ENCODE results near the gene JARID2.

DNA sequence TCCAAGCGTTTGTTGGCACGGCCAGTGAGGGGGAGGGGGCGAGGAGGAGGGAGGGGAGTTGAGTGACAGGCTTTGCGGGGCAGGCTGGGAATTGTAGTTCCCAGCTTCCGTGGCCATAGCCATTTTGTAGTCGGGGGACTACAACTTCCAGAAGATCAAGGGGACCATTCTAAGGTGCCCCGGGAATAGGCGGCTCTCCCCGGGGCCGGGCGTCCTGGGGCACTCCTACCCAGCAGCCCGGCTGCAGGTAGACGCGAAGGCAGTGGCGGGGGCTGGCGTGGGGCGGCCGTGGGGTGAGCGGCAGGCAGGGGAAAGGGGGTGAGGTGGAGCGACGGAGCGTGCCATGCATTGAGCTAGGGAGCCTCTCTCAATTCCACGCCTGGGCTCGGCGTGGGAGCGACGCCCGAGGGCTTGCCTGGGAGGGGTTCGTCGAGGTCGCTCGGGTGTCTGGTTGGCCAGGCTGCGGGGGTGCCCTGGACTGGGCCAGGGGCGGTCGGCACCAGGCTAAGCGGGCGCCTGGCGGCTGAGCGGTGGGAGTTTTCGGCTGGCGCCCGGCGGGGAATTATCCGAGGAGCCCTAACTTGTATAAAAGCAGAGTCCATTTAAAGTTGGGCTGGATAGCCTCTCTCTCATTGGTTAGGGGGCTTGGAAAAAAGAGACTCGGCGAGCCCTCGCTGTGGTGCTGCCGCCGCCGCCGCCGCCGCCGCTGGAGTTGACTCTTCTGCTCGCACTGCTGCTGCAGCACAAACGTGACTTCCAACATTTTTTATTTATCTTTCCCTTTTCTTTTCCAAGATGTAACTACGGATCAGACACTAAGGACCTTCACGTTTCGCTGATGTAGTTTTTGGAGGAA lies at the start of gene JARID2:
- TF ChIP-seq, protein P1, sequence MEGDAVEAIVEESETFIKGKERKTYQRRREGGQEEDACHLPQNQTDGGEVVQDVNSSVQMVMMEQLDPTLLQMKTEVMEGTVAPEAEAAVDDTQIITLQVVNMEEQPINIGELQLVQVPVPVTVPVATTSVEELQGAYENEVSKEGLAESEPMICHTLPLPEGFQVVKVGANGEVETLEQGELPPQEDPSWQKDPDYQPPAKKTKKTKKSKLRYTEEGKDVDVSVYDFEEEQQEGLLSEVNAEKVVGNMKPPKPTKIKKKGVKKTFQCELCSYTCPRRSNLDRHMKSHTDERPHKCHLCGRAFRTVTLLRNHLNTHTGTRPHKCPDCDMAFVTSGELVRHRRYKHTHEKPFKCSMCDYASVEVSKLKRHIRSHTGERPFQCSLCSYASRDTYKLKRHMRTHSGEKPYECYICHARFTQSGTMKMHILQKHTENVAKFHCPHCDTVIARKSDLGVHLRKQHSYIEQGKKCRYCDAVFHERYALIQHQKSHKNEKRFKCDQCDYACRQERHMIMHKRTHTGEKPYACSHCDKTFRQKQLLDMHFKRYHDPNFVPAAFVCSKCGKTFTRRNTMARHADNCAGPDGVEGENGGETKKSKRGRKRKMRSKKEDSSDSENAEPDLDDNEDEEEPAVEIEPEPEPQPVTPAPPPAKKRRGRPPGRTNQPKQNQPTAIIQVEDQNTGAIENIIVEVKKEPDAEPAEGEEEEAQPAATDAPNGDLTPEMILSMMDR (IDR thresholded peaks at IDR 0.05 in 4 of 5, conservative IDR thresholded peaks at IDR 0.05 in 1 of 5): peak in 3 of 5 experiments; percentile 12 to 33 (median 23)
- peak; percentile 95 to 98 for TF ChIP-seq POLR2A (IDR thresholded peaks at IDR 0.05)

Data from gastrocnemius medialis (tissue), 4 donors.